GM06990 (cell line): ENCODE data around the gene GAK.

Source experiments
- DNase-seq: peaks from one replicate; pipeline ENCODE4 v3.0.0-alpha.2; 2011; ENCODE audit not compliant: insufficient read length; ENCODE audit errors: extremely low read depth
- H3K27me3 ChIP-seq: replicated peaks from 2 replicates; pipeline ENCODE4 v1.6.0; 2011; ENCODE audit warnings: low read length; ENCODE audit not compliant: control insufficient read depth, insufficient read depth
- H3K36me3 ChIP-seq: 2 replicates; pipeline ENCODE4 v1.5.1; 2011; ENCODE audit warnings: low read length; ENCODE audit not compliant: control insufficient read depth, insufficient read depth
- H3K4me3 ChIP-seq: replicated peaks from 2 replicates; pipeline ENCODE4 v1.5.1; 2011; ENCODE audit warnings: low read depth, mild to moderate bottlenecking, control low read depth, low read length
- TF ChIP-seq, protein P1 (sequence below): IDR thresholded peaks from 2 replicates; pipeline ENCODE4 v1.5.1; 2011; ENCODE audit warnings: low read length, control low read depth, mild to moderate bottlenecking, inconsistent platforms; ENCODE audit not compliant: insufficient read depth, poor library complexity, severe bottlenecking

Gene GAK

GRCh38 chr4:898869-899555, 33.1 kb downstream of the GAK start:
- no peak for DNase-seq
- H3K36me3 ChIP-seq = peaks cover 26% of the 10 kb centered on the region
- TF ChIP-seq, protein P1, sequence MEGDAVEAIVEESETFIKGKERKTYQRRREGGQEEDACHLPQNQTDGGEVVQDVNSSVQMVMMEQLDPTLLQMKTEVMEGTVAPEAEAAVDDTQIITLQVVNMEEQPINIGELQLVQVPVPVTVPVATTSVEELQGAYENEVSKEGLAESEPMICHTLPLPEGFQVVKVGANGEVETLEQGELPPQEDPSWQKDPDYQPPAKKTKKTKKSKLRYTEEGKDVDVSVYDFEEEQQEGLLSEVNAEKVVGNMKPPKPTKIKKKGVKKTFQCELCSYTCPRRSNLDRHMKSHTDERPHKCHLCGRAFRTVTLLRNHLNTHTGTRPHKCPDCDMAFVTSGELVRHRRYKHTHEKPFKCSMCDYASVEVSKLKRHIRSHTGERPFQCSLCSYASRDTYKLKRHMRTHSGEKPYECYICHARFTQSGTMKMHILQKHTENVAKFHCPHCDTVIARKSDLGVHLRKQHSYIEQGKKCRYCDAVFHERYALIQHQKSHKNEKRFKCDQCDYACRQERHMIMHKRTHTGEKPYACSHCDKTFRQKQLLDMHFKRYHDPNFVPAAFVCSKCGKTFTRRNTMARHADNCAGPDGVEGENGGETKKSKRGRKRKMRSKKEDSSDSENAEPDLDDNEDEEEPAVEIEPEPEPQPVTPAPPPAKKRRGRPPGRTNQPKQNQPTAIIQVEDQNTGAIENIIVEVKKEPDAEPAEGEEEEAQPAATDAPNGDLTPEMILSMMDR = no peak
- H3K27me3 ChIP-seq = no peaks in the 10 kb centered on the region
- H3K4me3 ChIP-seq = no peak overlapping the region

- DNase-seq = no peak
- no peak overlapping the region for H3K4me3 ChIP-seq
- H3K36me3 ChIP-seq = peaks cover 27% of the 10 kb centered on the region
- TF ChIP-seq, protein P1 = no peak
- H3K27me3 ChIP-seq = no peaks in the 10 kb centered on the region
These were observed 34.0 kb downstream of the GAK start for GRCh38 chr4:898123-898522.

DNA sequence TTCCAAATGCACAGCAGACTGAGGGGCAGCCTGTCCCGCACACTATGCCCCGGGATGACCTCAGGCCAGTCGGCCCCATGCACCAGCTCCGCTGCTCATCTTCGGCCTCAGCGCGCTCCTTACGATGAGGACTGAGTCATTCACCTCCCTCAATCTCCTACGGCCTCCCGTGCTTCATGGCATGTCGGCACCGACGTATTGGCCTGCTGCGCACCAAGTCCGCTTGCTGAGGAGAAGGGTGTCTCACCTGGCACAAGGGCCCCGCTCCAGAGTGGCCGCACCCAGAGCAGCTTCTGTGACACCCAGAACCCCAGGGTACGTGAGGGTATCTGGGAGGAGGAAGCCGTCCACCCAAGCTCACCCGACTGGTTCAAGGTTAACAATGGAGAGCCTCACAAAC, 35.5 kb downstream of the GAK start:
- H3K36me3 ChIP-seq = peaks cover 29% of the 10 kb centered on the region
- DNase-seq = no peak
- TF ChIP-seq, protein P1 = no peak
- H3K4me3 ChIP-seq = no peak overlapping the region
- no peaks in the 10 kb centered on the region for H3K27me3 ChIP-seq

DNA sequence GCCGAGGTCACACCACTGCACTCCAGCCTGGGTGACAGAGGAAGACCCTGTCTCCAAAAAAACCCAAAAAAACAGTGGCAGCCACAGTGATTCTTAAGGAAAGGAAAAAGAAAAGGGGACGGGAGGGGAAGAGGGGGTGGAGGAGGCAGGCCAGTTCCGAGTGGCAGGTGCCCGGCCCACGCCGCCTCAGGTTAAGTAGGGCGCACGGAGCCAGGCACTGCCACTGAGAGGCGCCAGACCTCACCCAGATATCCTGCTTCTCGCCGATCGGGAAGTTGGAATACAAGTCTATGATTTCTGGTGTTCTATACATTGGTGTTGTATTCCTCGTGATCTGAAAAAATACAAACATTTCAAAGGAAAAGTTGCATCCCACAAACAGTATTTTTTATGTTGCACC, 35.9 kb downstream of the GAK start:
- no peak for DNase-seq
- Histone ChIP-seq H3K4me3 (no peak overlapping the region), H3K36me3 (peaks cover 30% of the 10 kb centered on the region), H3K27me3 (no peaks in the 10 kb centered on the region)
- TF ChIP-seq, protein P1 = no peak

- DNase-seq = no peak
- TF ChIP-seq, protein P1 = no peak
- Histone ChIP-seq H3K4me3 (no peak overlapping the region), H3K36me3 (peaks cover 26% of the 10 kb centered on the region), H3K27me3 (no peaks in the 10 kb centered on the region)
These were observed 36.5 kb downstream of the GAK start for GRCh38 chr4:895596-895995.
